ENCODE results near the gene MAGEA1. TPM values are rescaled to one million over a fixed set of nuclear protein-coding genes. Genes with fewer than 3 reads are reported as not detected.
A peak's percentile ranks its signal among the peaks of the same experiment; 100 is the strongest.

Gene MAGEA1
- total RNA-seq, 1 donor from 2014 or later: not detected

DNA sequence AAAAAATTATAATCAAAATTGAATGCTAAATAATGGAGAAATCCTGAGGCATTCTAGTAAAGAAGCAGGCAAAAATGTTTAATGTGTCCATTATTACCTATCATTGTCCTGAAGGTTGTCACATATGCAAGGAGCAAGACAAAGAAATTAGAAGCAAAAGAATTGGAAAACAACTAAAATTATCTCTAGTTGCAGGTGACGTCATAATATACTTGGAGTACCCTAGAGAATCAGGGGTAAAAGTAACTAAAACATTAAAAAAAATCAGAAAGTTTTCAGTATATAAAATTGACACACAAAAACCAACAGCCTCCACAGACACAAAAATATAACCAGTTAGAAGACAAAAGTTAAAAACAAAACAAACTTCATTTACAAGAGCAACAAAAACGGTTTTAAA, 21.4 kb downstream of the MAGEA1 start:
- no peak overlapping the region for H3K27ac Mint-ChIP-seq (ENCODE audit: unreplicated experiment)
- H3K27me3 Mint-ChIP-seq (ENCODE audit: low read depth, unreplicated experiment): peaks cover 8% of the 10 kb centered on the region
- peaks cover 7% of the 10 kb centered on the region for H3K4me1 Mint-ChIP-seq (ENCODE audit: low read depth, unreplicated experiment)
- FAIRE-seq (peak; percentile 52), DNase-seq (ENCODE audit: low read depth) (no peak)
- no peak overlapping the region for H3K4me2 ChIP-seq (ENCODE audit: low read length)
- TF ChIP-seq, protein P1, sequence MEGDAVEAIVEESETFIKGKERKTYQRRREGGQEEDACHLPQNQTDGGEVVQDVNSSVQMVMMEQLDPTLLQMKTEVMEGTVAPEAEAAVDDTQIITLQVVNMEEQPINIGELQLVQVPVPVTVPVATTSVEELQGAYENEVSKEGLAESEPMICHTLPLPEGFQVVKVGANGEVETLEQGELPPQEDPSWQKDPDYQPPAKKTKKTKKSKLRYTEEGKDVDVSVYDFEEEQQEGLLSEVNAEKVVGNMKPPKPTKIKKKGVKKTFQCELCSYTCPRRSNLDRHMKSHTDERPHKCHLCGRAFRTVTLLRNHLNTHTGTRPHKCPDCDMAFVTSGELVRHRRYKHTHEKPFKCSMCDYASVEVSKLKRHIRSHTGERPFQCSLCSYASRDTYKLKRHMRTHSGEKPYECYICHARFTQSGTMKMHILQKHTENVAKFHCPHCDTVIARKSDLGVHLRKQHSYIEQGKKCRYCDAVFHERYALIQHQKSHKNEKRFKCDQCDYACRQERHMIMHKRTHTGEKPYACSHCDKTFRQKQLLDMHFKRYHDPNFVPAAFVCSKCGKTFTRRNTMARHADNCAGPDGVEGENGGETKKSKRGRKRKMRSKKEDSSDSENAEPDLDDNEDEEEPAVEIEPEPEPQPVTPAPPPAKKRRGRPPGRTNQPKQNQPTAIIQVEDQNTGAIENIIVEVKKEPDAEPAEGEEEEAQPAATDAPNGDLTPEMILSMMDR (IDR thresholded peaks at IDR 0.05; ENCODE audit: insufficient read depth, low read depth, low read length): no peak
- TF ChIP-seq EZH2 (IDR thresholded peaks at IDR 0.05; ENCODE audit: insufficient read depth, low read length): no peak
- no peak overlapping the region for H2AFZ ChIP-seq (ENCODE audit: low read depth, low read length)
- no peaks in the 10 kb centered on the region for H3K27me3 ChIP-seq (ENCODE audit: insufficient read depth, low read length)
- H3K9ac ChIP-seq (ENCODE audit: low read length): no peak overlapping the region
- no peaks in the 10 kb centered on the region for H3K36me3 ChIP-seq (ENCODE audit: insufficient read depth, low read length)
- no peak overlapping the region for H3K27ac ChIP-seq (ENCODE audit: low read depth, low read length)
- no peaks in the 10 kb centered on the region for H3K79me2 ChIP-seq (ENCODE audit: insufficient read depth, low read length)
- no peaks in the 10 kb centered on the region for H3K36me3 Mint-ChIP-seq (ENCODE audit: low read depth, unreplicated experiment)
- H3K9me3 Mint-ChIP-seq (ENCODE audit: unreplicated experiment): peaks cover 5% of the 10 kb centered on the region
- no peak overlapping the region for H3K4me3 ChIP-seq (ENCODE audit: insufficient read depth, low read depth, low read length)
- no peaks in the 10 kb centered on the region for H3K4me1 ChIP-seq (ENCODE audit: insufficient read depth, low read length)
- no peaks in the 10 kb centered on the region for H3K9me3 ChIP-seq (ENCODE audit: insufficient read depth, low read depth, low read length)
- H4K20me1 ChIP-seq (ENCODE audit: insufficient read depth, low read length): no peaks in the 10 kb centered on the region
- no peak overlapping the region for H3K4me3 Mint-ChIP-seq (ENCODE audit: unreplicated experiment)

DNA sequence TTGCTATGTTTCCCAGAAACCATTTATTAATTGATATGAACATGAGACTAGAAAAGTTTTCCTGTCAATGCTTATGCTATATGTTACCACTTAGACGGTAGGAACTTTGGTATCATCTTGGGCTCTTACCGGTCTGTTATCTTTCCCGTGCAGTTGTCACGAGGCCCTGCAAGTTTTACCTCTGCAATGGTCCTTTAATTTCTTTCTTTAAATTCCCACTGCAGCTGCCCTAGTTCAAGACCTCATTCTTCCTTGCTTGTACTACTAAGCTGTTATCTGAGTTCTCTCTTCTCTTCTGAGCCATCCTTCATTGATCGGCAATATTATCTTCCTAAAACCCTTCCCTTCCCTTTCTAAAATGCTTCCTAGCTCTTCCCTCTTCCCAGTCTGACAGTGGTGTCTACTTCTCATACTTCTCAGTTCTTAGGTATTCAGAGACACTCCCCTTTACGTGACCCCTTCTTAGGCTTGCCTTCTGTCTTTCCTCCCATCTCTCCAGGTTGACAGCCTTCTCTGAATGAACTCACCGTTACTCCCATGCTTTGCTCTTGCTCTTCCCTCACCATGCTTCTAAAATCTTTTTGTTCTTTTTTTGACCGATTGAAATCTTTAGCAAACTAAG, 27.5 kb downstream of the MAGEA1 start:
- Histone ChIP-seq H3K9me3 (ENCODE audit: insufficient read depth, low read depth, low read length) (no peaks in the 10 kb centered on the region), H2AFZ (ENCODE audit: low read depth, low read length) (no peak overlapping the region), H3K27me3 (ENCODE audit: insufficient read depth, low read length) (no peaks in the 10 kb centered on the region), H3K4me2 (ENCODE audit: low read length) (no peak overlapping the region), H4K20me1 (ENCODE audit: insufficient read depth, low read length) (no peaks in the 10 kb centered on the region), H3K4me1 (ENCODE audit: insufficient read depth, low read length) (no peaks in the 10 kb centered on the region), H3K9ac (ENCODE audit: low read length) (no peak overlapping the region), H3K4me3 (ENCODE audit: insufficient read depth, low read depth, low read length) (no peak overlapping the region), H3K36me3 (ENCODE audit: insufficient read depth, low read length) (no peaks in the 10 kb centered on the region), H3K27ac (ENCODE audit: low read depth, low read length) (no peak overlapping the region), H3K79me2 (ENCODE audit: insufficient read depth, low read length) (no peaks in the 10 kb centered on the region)
- Mint-ChIP-seq H3K27me3 (ENCODE audit: low read depth, unreplicated experiment) (peaks cover 8% of the 10 kb centered on the region), H3K27ac (ENCODE audit: unreplicated experiment) (no peak overlapping the region), H3K36me3 (ENCODE audit: low read depth, unreplicated experiment) (no peaks in the 10 kb centered on the region), H3K4me1 (ENCODE audit: low read depth, unreplicated experiment) (peaks cover 7% of the 10 kb centered on the region), H3K9me3 (ENCODE audit: unreplicated experiment) (peaks cover 10% of the 10 kb centered on the region), H3K4me3 (ENCODE audit: unreplicated experiment) (no peak overlapping the region)
- TF ChIP-seq, protein P1 (IDR thresholded peaks at IDR 0.05; ENCODE audit: insufficient read depth, low read depth, low read length): no peak
- no peak for TF ChIP-seq EZH2 (IDR thresholded peaks at IDR 0.05; ENCODE audit: insufficient read depth, low read length)
- FAIRE-seq (no peak), DNase-seq (ENCODE audit: low read depth) (no peak)

GRCh38 chrX:153209347-153209746, 30.3 kb downstream of the MAGEA1 start:
- Histone ChIP-seq H3K27me3 (ENCODE audit: insufficient read depth, low read length) (no peaks in the 10 kb centered on the region), H3K4me1 (ENCODE audit: insufficient read depth, low read length) (no peaks in the 10 kb centered on the region), H3K36me3 (ENCODE audit: insufficient read depth, low read length) (no peaks in the 10 kb centered on the region), H3K9ac (ENCODE audit: low read length) (no peak overlapping the region), H3K9me3 (ENCODE audit: insufficient read depth, low read depth, low read length) (no peaks in the 10 kb centered on the region), H3K4me2 (ENCODE audit: low read length) (no peak overlapping the region), H2AFZ (ENCODE audit: low read depth, low read length) (no peak overlapping the region), H3K79me2 (ENCODE audit: insufficient read depth, low read length) (no peaks in the 10 kb centered on the region), H3K27ac (ENCODE audit: low read depth, low read length) (no peak overlapping the region), H3K4me3 (ENCODE audit: insufficient read depth, low read depth, low read length) (no peak overlapping the region), H4K20me1 (ENCODE audit: insufficient read depth, low read length) (no peaks in the 10 kb centered on the region)
- FAIRE-seq (peak; percentile 39), DNase-seq (ENCODE audit: low read depth) (no peak)
- H3K27ac Mint-ChIP-seq (ENCODE audit: unreplicated experiment): no peak overlapping the region
- no peaks in the 10 kb centered on the region for H3K36me3 Mint-ChIP-seq (ENCODE audit: low read depth, unreplicated experiment)
- peaks cover under 1% of the 10 kb centered on the region for H3K4me1 Mint-ChIP-seq (ENCODE audit: low read depth, unreplicated experiment)
- peaks cover 5% of the 10 kb centered on the region for H3K9me3 Mint-ChIP-seq (ENCODE audit: unreplicated experiment)
- H3K27me3 Mint-ChIP-seq (ENCODE audit: low read depth, unreplicated experiment): peaks cover 2% of the 10 kb centered on the region
- TF ChIP-seq, protein P1 (IDR thresholded peaks at IDR 0.05; ENCODE audit: insufficient read depth, low read depth, low read length): no peak
- no peak for TF ChIP-seq EZH2 (IDR thresholded peaks at IDR 0.05; ENCODE audit: insufficient read depth, low read length)
- no peak overlapping the region for H3K4me3 Mint-ChIP-seq (ENCODE audit: unreplicated experiment)

All from astrocyte (in vitro differentiated cells and primary cell).